Stimulated activated naive B cell treated with anti-CD40 and anti-IgM and Interleukin-4, amounts not matched to agents 10 μg/mL and 1 μg/mL and 100 μg/mL, for 72 hours (primary cell): Measurements from ENCODE around the gene GRK5.

Source experiments
- ATAC-seq, 2 donors: fragments of 150-1000 bp; cut with Tn5 transposase; replicated peaks; 2 replicates each; pipeline ENCODE4 v1.10.0; 2021; ENCODE audit warnings: moderate library complexity in 1 of 2
- DNase-seq: peaks from one replicate; pipeline ENCODE4 v3.0.0; 2021
- H3K27ac Mint-ChIP-seq: one replicate; pipeline ENCODE4 v1.8.0; 2022; ENCODE audit warnings: mild to moderate bottlenecking, mixed read lengths
- H3K27me3 Mint-ChIP-seq, 2 donors: one replicate each; pipeline ENCODE4 v1.8.0; 2022; ENCODE audit warnings: mixed read lengths in 2 of 2
- H3K36me3 Mint-ChIP-seq, 2 donors: one replicate each; pipeline ENCODE4 v1.8.0; 2022; ENCODE audit warnings: mixed read lengths in 2 of 2, mild to moderate bottlenecking in 1 of 2
- H3K4me1 Mint-ChIP-seq, 2 donors: one replicate each; pipeline ENCODE4 v1.8.0; 2022; ENCODE audit warnings: mixed read lengths in 2 of 2, mild to moderate bottlenecking in 1 of 2
- H3K4me3 Mint-ChIP-seq, 2 donors: one replicate each; pipeline ENCODE4 v1.8.0; 2022; ENCODE audit warnings: mild to moderate bottlenecking in 2 of 2, mixed read lengths in 2 of 2, moderate library complexity in 1 of 2
- H3K9me3 Mint-ChIP-seq, 2 donors: one replicate each; pipeline ENCODE4 v1.8.0; 2022; ENCODE audit warnings: mixed read lengths in 2 of 2, mild to moderate bottlenecking in 1 of 2

GRK5 gene

DNA sequence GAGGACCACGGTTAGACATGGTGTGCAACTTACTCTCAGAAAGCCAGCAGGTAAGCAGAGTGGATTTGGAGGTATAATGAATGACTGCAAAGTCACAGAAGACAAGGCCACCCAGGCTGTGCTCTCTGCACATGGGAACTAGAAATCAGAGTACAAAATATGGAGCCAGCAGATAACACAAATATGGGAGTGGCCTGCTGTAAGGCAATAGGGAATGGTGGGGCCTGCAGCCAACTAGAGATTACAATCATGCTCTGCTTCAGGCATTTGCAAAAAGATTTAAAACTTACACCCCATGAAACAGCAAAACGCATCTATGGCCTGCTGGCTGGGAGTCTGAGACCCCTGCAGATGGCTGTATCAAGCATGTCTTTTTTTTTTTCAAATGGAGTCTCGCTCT is 288.2 kb downstream of the GRK5 start:
- no peaks in the 10 kb centered on the region for H3K27me3 Mint-ChIP-seq
- H3K4me3 Mint-ChIP-seq: no peak overlapping the region
- peak overlapping the region; percentile 20 for H3K27ac Mint-ChIP-seq
- H3K36me3 Mint-ChIP-seq: peaks cover 19 to 41% of the 10 kb centered on the region in 2 donors
- ATAC-seq: no peak
- no peak for DNase-seq
- H3K9me3 Mint-ChIP-seq: no peaks in the 10 kb centered on the region
- H3K4me1 Mint-ChIP-seq: peaks cover 47 to 68% of the 10 kb centered on the region in 2 donors

- ATAC-seq (peak; percentile 97 to 98), DNase-seq (peak; percentile 88)
- Mint-ChIP-seq H3K9me3 (no peaks in the 10 kb centered on the region), H3K36me3 (peaks cover 25 to 48% of the 10 kb centered on the region in 2 donors), H3K27ac (peak overlapping the region; percentile 87), H3K4me3 (peak overlapping the region; percentile 19 to 56), H3K27me3 (no peaks in the 10 kb centered on the region), H3K4me1 (peaks cover 51 to 75% of the 10 kb centered on the region in 2 donors)
These were observed 288.9 kb downstream of the GRK5 start for GRCh38 chr10:119496273-119496672.

DNA sequence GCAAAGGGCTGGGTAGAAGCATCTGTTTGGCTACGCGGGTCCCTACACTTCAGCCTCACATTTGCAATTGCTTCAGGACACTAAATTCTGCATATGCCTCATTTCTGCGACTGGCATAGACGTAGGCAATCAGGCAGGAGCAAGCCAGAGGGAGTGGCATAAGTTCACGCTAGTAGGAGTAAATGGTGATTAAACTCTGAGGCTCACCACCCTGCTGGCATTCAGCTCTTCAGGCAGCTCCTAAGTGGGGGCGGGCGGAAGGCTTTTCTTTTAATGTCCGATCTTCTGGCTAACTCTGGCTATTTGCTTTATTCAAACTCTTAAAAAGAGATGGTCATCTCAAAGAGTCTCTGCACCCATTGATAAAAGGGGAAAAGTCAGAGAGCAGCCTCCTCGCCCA is 289.9 kb downstream of the GRK5 start:
- peak overlapping the region; percentile 87 for H3K27ac Mint-ChIP-seq
- H3K4me1 Mint-ChIP-seq: peaks cover 57 to 83% of the 10 kb centered on the region in 2 donors
- H3K27me3 Mint-ChIP-seq: no peaks in the 10 kb centered on the region
- DNase-seq: no peak
- H3K36me3 Mint-ChIP-seq: peaks cover 30 to 51% of the 10 kb centered on the region in 2 donors
- no peak overlapping the region for H3K4me3 Mint-ChIP-seq
- H3K9me3 Mint-ChIP-seq: no peaks in the 10 kb centered on the region
- no peak for ATAC-seq

GRCh38 chr10:119498889-119499676 is 291.7 kb downstream of the GRK5 start:
- Mint-ChIP-seq H3K36me3 (peaks cover 46 to 62% of the 10 kb centered on the region in 2 donors), H3K27me3 (no peaks in the 10 kb centered on the region), H3K27ac (peak overlapping the region; percentile 92), H3K4me3 (peak overlapping the region; percentile 46 to 53), H3K9me3 (no peaks in the 10 kb centered on the region), H3K4me1 (peaks cover 59 to 91% of the 10 kb centered on the region in 2 donors)
- ATAC-seq (peak; percentile 10 to 17), DNase-seq (peak; percentile 30)

GRCh38 chr10:119499677-119500002 is 292.3 kb downstream of the GRK5 start:
- H3K9me3 Mint-ChIP-seq: no peaks in the 10 kb centered on the region
- H3K27me3 Mint-ChIP-seq: no peaks in the 10 kb centered on the region
- H3K4me3 Mint-ChIP-seq: peak overlapping the region; percentile 46 to 53
- peaks cover 48 to 68% of the 10 kb centered on the region in 2 donors for H3K36me3 Mint-ChIP-seq
- no peak for ATAC-seq
- DNase-seq: no peak
- H3K4me1 Mint-ChIP-seq: peaks cover 55 to 85% of the 10 kb centered on the region in 2 donors
- H3K27ac Mint-ChIP-seq: peak overlapping the region; percentile 92

GRCh38 chr10:119500123-119500795 is 292.9 kb downstream of the GRK5 start:
- H3K4me1 Mint-ChIP-seq: peaks cover 49 to 79% of the 10 kb centered on the region in 2 donors
- peaks cover 52 to 72% of the 10 kb centered on the region in 2 donors for H3K36me3 Mint-ChIP-seq
- no peak overlapping the region for H3K4me3 Mint-ChIP-seq
- no peak for DNase-seq
- no peaks in the 10 kb centered on the region for H3K9me3 Mint-ChIP-seq
- no peak overlapping the region for H3K27ac Mint-ChIP-seq
- H3K27me3 Mint-ChIP-seq: no peaks in the 10 kb centered on the region
- ATAC-seq: no peak

GRCh38 chr10:119500821-119501220 is 293.4 kb downstream of the GRK5 start:
- Mint-ChIP-seq H3K9me3 (no peaks in the 10 kb centered on the region), H3K4me1 (peaks cover 46 to 73% of the 10 kb centered on the region in 2 donors), H3K4me3 (no peak overlapping the region), H3K27ac (peak overlapping the region; percentile 32), H3K36me3 (peaks cover 57 to 74% of the 10 kb centered on the region in 2 donors), H3K27me3 (no peaks in the 10 kb centered on the region)
- ATAC-seq (no peak), DNase-seq (no peak)

GRCh38 chr10:119501690-119502089 is 294.3 kb downstream of the GRK5 start:
- Mint-ChIP-seq H3K36me3 (peaks cover 62 to 74% of the 10 kb centered on the region in 2 donors), H3K4me3 (peak overlapping the region; percentile 49 to 57), H3K27me3 (no peaks in the 10 kb centered on the region), H3K9me3 (no peaks in the 10 kb centered on the region), H3K27ac (peak overlapping the region; percentile 93), H3K4me1 (peaks cover 39 to 65% of the 10 kb centered on the region in 2 donors)
- ATAC-seq (peak in 1 of 2 donors; percentile 14), DNase-seq (no peak)

DNA sequence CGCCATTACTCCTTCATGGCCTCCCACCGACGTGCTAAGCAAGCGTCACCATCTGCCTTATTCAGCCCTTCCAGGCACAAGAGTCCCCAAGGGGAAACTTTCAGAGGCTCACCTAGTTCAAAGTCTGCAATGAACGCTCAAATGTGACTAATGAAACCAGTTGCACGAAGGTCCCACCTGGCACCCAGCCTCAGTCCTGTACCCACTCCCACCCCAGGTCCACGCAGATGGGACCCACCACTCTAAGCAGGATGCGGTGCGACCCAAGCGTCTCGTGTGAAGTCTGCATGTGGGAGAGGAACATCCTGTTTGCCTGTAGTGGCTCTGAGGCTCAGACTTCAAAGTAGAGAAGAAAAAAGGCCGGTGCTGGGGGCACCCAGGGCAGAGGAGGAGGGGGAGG is 294.8 kb downstream of the GRK5 start:
- Mint-ChIP-seq H3K4me1 (peaks cover 36 to 59% of the 10 kb centered on the region in 2 donors), H3K9me3 (no peaks in the 10 kb centered on the region), H3K4me3 (peak overlapping the region; percentile 49 to 57), H3K27me3 (no peaks in the 10 kb centered on the region), H3K27ac (peak overlapping the region; percentile 93), H3K36me3 (peaks cover 67 to 80% of the 10 kb centered on the region in 2 donors)
- DNase-seq (peak; percentile 40), ATAC-seq (peak; percentile 83 to 86)

- no peak overlapping the region for H3K4me3 Mint-ChIP-seq
- no peaks in the 10 kb centered on the region for H3K27me3 Mint-ChIP-seq
- ATAC-seq (no peak), DNase-seq (no peak)
- H3K4me1 Mint-ChIP-seq: peaks cover 33 to 55% of the 10 kb centered on the region in 2 donors
- H3K36me3 Mint-ChIP-seq: peaks cover 67 to 81% of the 10 kb centered on the region in 2 donors
- H3K9me3 Mint-ChIP-seq: no peaks in the 10 kb centered on the region
- H3K27ac Mint-ChIP-seq: peak overlapping the region; percentile 93
These were observed 295.3 kb downstream of the GRK5 start for GRCh38 chr10:119502618-119503155.

GRCh38 chr10:119503821-119504220 is 296.4 kb downstream of the GRK5 start:
- H3K4me3 Mint-ChIP-seq: no peak overlapping the region
- H3K4me1 Mint-ChIP-seq: peaks cover 32 to 43% of the 10 kb centered on the region in 2 donors
- ATAC-seq (no peak), DNase-seq (no peak)
- H3K36me3 Mint-ChIP-seq: peaks cover 66 to 81% of the 10 kb centered on the region in 2 donors
- no peaks in the 10 kb centered on the region for H3K9me3 Mint-ChIP-seq
- H3K27ac Mint-ChIP-seq: no peak overlapping the region
- no peaks in the 10 kb centered on the region for H3K27me3 Mint-ChIP-seq

DNA sequence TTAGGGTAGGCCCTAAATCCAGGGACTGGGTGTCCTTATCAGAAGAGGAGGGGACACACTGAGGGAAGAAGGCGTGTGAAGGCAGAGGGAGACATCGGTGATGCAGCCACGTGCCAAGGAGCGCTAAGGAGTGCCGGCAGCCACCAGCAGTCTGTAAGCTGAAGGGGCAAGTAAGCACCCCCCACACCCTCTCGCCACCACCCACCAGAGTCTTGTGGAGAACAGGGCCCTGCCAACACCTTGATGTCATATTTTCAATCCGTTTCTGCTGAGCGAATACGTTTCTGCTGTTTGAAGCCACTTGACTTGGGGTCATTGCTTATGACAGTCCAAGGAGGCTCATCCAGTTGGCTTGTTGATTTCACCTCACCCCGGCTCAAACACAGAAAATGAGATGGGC is 297.3 kb downstream of the GRK5 start:
- Mint-ChIP-seq H3K36me3 (peaks cover 59 to 73% of the 10 kb centered on the region in 2 donors), H3K27me3 (no peaks in the 10 kb centered on the region), H3K9me3 (no peaks in the 10 kb centered on the region), H3K27ac (no peak overlapping the region), H3K4me3 (no peak overlapping the region), H3K4me1 (peaks cover 24 to 35% of the 10 kb centered on the region in 2 donors)
- DNase-seq (no peak), ATAC-seq (no peak)

DNA sequence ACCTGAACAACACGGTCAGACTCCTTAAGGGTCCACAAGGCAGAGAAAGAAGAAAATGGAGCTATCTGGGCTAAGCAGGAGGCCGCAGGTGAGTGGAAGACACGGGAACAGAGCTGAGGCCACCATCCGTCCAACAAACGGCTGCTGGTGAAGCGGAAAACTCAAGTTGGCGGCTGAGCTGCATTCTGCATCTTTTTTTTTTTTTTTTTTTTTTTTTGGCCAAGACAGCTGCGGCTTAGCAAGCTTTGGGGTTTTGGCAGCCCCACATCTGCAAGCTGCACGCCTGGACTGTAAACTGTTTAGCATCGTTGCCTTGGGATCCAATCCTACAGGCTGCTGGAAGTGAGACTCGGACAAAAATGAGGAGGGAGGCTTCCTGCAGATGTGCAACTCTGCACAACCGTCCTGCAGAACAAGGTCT is 297.8 kb downstream of the GRK5 start:
- H3K27me3 Mint-ChIP-seq: no peaks in the 10 kb centered on the region
- H3K4me1 Mint-ChIP-seq: peaks cover 23 to 32% of the 10 kb centered on the region in 2 donors
- ATAC-seq (no peak), DNase-seq (no peak)
- H3K27ac Mint-ChIP-seq: no peak overlapping the region
- H3K9me3 Mint-ChIP-seq: no peaks in the 10 kb centered on the region
- no peak overlapping the region for H3K4me3 Mint-ChIP-seq
- H3K36me3 Mint-ChIP-seq: peaks cover 62 to 76% of the 10 kb centered on the region in 2 donors
